GM10847 (cell line): ENCODE data around the gene PRR29.

ENCODE experiments used
- POLR2A ChIP-seq: IDR thresholded peaks from 2 replicates; pipeline ENCODE4 v1.6.1; 2011; ENCODE audit not compliant: insufficient read length; ENCODE audit errors: extremely low read depth

PRR29 gene

GRCh38 chr17:64001763-64002529 is 3.8 kb downstream of the PRR29 start:
- TF ChIP-seq POLR2A = no peak

GRCh38 chr17:64002658-64003525 is 4.7 kb downstream of the PRR29 start:
- TF ChIP-seq POLR2A = no peak

GRCh38 chr17:64003526-64004121 is 5.5 kb downstream of the PRR29 start:
- TF ChIP-seq POLR2A = no peak

GRCh38 chr17:64004218-64004770 is 6.1 kb downstream of the PRR29 start:
- no peak for TF ChIP-seq POLR2A

GRCh38 chr17:64004903-64005733 is 7.0 kb downstream of the PRR29 start:
- no peak for TF ChIP-seq POLR2A

- TF ChIP-seq POLR2A = no peak
Observed at GRCh38 chr17:64005734-64006167, 7.6 kb downstream of the PRR29 start.

- TF ChIP-seq POLR2A = no peak
Observed at GRCh38 chr17:64006361-64007088, 8.4 kb downstream of the PRR29 start.

GRCh38 chr17:64007838-64008282 is 9.7 kb downstream of the PRR29 start:
- TF ChIP-seq POLR2A = no peak

- no peak for TF ChIP-seq POLR2A
Observed at GRCh38 chr17:64008346-64008745, 10.2 kb downstream of the PRR29 start.

GRCh38 chr17:64008830-64009229 is 10.7 kb downstream of the PRR29 start:
- TF ChIP-seq POLR2A = no peak

- TF ChIP-seq POLR2A = no peak
Observed at GRCh38 chr17:64009571-64010402, 11.6 kb downstream of the PRR29 start.

GRCh38 chr17:64015447-64015846 is 17.3 kb downstream of the PRR29 start:
- no peak for TF ChIP-seq POLR2A

- no peak for TF ChIP-seq POLR2A
Observed at GRCh38 chr17:64016231-64016784, 18.2 kb downstream of the PRR29 start.

GRCh38 chr17:64016974-64017373 is 18.8 kb downstream of the PRR29 start:
- TF ChIP-seq POLR2A = no peak
